Measurements from ENCODE around the gene SERPINA9.
"Not testable (repeated sequence)": the region's sequence is repeated elsewhere in the genome, so short reads cannot be mapped to it uniquely, and the experiment has no call there.

SERPINA9 gene

DNA sequence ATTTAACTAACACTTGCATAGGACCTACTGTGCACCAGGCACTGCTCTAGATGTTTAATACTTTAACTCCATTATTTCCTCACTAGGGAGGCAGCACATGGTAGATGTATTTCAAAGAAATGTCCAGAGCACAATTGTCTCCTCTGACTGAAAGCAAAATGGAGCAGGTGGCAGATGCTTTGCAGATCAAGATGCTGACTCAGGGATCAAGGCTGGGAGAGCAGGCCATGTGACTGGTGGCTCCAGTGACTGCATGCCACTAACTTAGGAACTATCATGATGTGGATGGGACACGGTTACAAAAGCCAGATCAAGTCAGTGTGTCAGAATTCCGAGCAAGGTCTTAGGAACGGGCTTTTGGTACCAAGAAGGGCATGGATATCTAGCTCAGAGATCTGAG is 51.6 kb downstream of the SERPINA9 start:
- no peak for DNase-seq (ENCODE audit: low spot score)
- in situ Hi-C loops (cut with MboI; ENCODE audit: low pct_unique_long_range_greater_than_20kb, low sequenced_read_pairs, unreplicated experiment): no loop called here
- TF ChIP-seq, protein P1, sequence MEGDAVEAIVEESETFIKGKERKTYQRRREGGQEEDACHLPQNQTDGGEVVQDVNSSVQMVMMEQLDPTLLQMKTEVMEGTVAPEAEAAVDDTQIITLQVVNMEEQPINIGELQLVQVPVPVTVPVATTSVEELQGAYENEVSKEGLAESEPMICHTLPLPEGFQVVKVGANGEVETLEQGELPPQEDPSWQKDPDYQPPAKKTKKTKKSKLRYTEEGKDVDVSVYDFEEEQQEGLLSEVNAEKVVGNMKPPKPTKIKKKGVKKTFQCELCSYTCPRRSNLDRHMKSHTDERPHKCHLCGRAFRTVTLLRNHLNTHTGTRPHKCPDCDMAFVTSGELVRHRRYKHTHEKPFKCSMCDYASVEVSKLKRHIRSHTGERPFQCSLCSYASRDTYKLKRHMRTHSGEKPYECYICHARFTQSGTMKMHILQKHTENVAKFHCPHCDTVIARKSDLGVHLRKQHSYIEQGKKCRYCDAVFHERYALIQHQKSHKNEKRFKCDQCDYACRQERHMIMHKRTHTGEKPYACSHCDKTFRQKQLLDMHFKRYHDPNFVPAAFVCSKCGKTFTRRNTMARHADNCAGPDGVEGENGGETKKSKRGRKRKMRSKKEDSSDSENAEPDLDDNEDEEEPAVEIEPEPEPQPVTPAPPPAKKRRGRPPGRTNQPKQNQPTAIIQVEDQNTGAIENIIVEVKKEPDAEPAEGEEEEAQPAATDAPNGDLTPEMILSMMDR (IDR thresholded peaks at IDR 0.05; ENCODE audit: extremely low read depth, insufficient read depth, missing control alignments): no peak

DNA sequence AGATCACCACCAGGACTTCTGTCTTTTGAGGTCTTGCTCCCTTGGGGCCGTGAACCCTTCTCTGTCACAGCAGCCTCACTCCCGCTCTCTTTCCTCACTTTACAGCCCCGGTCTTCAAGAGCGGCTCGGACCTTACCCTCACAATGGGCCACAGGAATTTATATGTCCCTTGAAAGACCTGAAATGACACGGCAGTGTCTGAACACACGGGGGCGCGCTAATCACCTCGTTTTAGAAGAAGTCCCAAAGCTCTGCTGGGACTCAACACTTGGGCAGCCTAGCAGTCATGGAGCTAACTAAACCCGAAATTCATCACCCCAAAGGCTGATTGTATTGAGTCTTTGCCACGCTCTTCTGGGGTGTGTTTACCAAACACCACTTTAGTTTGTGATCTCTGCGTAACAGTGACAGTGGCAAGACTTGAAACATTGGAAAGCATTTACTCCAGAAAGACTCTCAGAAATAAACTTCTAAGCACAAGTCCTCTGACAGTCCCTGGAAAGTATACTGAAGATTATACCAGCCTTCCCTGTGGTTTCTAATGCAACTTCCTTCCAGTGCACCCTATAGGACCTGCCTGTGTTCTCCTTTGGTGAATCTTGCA is 52.4 kb downstream of the SERPINA9 start:
- in situ Hi-C loops (cut with MboI; ENCODE audit: low pct_unique_long_range_greater_than_20kb, low sequenced_read_pairs, unreplicated experiment): no loop called here
- TF ChIP-seq, protein P1 (IDR thresholded peaks at IDR 0.05; ENCODE audit: extremely low read depth, insufficient read depth, missing control alignments): peak; percentile 86
- peak; percentile 46 for DNase-seq (ENCODE audit: low spot score)

DNA sequence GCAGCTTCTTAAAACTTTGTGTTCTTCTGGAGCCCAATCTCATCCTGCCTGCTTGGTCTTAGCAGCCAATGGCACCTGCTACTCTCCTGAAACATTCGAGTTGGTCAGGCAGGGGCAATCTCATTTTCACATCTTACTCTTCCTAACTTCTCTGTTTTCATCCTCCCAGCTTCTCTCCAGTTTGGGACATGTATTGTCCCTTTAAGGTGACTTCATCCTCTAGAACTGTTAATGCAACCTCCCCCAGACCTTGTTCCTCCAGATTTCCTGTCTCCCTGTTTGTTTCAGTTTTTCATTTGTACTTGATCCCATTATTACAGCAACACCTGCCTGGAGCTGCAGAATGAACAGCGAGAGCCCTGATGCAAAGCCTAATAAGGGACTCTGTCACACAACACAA is 54.7 kb downstream of the SERPINA9 start:
- in situ Hi-C loops (cut with MboI; ENCODE audit: low pct_unique_long_range_greater_than_20kb, low sequenced_read_pairs, unreplicated experiment): no loop called here
- no peak for DNase-seq (ENCODE audit: low spot score)
- TF ChIP-seq, protein P1 (IDR thresholded peaks at IDR 0.05; ENCODE audit: extremely low read depth, insufficient read depth, missing control alignments): no peak

DNA sequence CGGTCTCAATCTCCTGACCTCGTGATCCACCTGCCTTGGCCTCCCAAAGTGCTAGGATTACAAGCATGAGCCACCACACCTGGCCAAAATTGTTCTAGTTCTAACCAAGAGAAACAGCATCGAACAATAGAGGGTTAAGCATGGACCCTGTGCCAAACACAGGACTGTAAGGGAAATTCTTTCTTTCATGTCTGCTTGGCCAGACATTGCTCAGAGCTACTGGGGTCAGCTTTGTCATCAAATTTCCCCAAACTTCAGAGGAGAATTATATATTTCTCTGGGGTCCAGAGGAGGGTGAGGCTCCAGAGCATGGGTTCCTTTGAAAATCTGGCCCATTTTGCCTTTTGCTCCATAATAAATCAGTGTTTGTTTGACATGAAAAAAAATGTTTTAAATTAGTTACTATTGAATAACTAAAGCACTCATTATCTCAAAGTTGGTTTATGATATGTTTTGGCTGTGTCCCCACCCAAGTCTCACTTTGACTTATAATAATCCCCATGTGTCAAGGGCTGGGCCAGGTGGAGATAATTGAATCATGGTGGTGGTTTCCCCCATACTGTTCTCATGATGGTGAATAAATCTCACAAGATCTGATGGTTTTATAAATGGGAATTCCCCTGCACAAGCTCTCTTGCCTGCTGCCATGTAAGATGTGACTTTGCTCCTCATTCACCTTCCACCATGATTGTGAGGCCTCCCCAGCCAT is 58.3 kb downstream of the SERPINA9 start:
- in situ Hi-C loops (cut with MboI; ENCODE audit: low pct_unique_long_range_greater_than_20kb, low sequenced_read_pairs, unreplicated experiment); DNase-seq (ENCODE audit: low spot score): not testable (repeated sequence)
